HepG2 (cell line): Measurements from ENCODE around the gene IL6ST. TPM values are rescaled to one million over a fixed set of nuclear protein-coding genes. Genes with fewer than 3 reads are reported as not detected.

Experiments used
- ARHGAP35 ChIP-seq: sonication (generic); formaldehyde crosslinking; IDR thresholded peaks from 2 replicates; pipeline ENCODE4 v1.9.0; 2022; ENCODE audit warnings: mild to moderate bottlenecking, inconsistent platforms, moderate library complexity, missing genetic modification reagents, borderline replicate concordance
- CBX2 ChIP-seq, 2 experiments: fragments of 200-600 bp in 1 of 2; sonication (generic); formaldehyde crosslinking in 1 of 2; IDR thresholded peaks; 2 replicates each; pipeline versions ENCODE4 v1.7.0 to v1.8.1; 2018 to 2022; ENCODE audit warnings: low read depth in 2 of 2, low read length in 1 of 2, mild to moderate bottlenecking in 1 of 2, missing genetic modification reagents in 1 of 2
- CREB3 ChIP-seq: sonication (generic); formaldehyde crosslinking; IDR thresholded peaks from 2 replicates; pipeline ENCODE4 v1.5.0; 2020; ENCODE audit warnings: missing genetic modification reagents
- FOXC1 ChIP-seq: sonication (generic); formaldehyde crosslinking; IDR thresholded peaks from 2 replicates; pipeline ENCODE4 v1.8.0; 2022; ENCODE audit warnings: mild to moderate bottlenecking, missing genetic modification reagents, borderline replicate concordance
- HDAC1 ChIP-seq: sonication (generic); formaldehyde crosslinking; IDR thresholded peaks from 2 replicates; pipeline ENCODE4 v1.5.1; 2020; ENCODE audit warnings: mild to moderate bottlenecking, missing genetic modification reagents
- JUN ChIP-seq: sonication (generic); formaldehyde crosslinking; IDR thresholded peaks from 2 replicates; pipeline ENCODE4 v1.4.0; 2020; ENCODE audit warnings: mild to moderate bottlenecking, missing genetic modification reagents
- KAT8 ChIP-seq: IDR thresholded peaks from 2 replicates; pipeline ENCODE4 v1.6.1; 2016; ENCODE audit warnings: missing genetic modification reagents, missing compliant biosample characterization
- KMT2A ChIP-seq: sonication (generic); formaldehyde crosslinking; IDR thresholded peaks from 2 replicates; pipeline ENCODE4 v1.4.0; 2020; ENCODE audit warnings: missing genetic modification reagents
- MIXL1 ChIP-seq: IDR thresholded peaks from 2 replicates; pipeline ENCODE4 v1.6.1; 2016
- SAFB2 ChIP-seq: sonication (generic); formaldehyde crosslinking; IDR thresholded peaks from 2 replicates; pipeline ENCODE4 v1.5.1; 2020; ENCODE audit warnings: missing genetic modification reagents, low read depth, mild to moderate bottlenecking, borderline replicate concordance
- SALL2 ChIP-seq: sonication (generic); formaldehyde crosslinking; IDR thresholded peaks from 2 replicates; pipeline ENCODE4 v1.8.1; 2023; ENCODE audit warnings: mild to moderate bottlenecking, missing genetic modification reagents, inconsistent platforms
- YEATS4 ChIP-seq: sonication (generic); formaldehyde crosslinking; IDR thresholded peaks from 2 replicates; pipeline ENCODE4 v1.4.0; 2020; ENCODE audit warnings: missing genetic modification reagents, borderline replicate concordance
- ZC3H13 ChIP-seq: sonication (generic); formaldehyde crosslinking; IDR thresholded peaks from 2 replicates; pipeline ENCODE4 v1.8.1; 2023; ENCODE audit warnings: mild to moderate bottlenecking, missing genetic modification reagents, moderate library complexity
- ZFP37 ChIP-seq: sonication (generic); formaldehyde crosslinking; IDR thresholded peaks from 2 replicates; pipeline ENCODE4 v1.4.0; 2020; ENCODE audit warnings: missing genetic modification reagents, borderline replicate concordance
- ZNF124 ChIP-seq: sonication (generic); formaldehyde crosslinking; IDR thresholded peaks from 2 replicates; pipeline ENCODE4 v1.4.0; 2020; ENCODE audit warnings: missing genetic modification reagents
- ZNF569 ChIP-seq: sonication (generic); formaldehyde crosslinking; IDR thresholded peaks from 2 replicates; pipeline ENCODE4 v1.5.0; 2020; ENCODE audit warnings: mild to moderate bottlenecking, missing genetic modification reagents, moderate library complexity, borderline replicate concordance
- ZNF572 ChIP-seq: sonication (generic); formaldehyde crosslinking; IDR thresholded peaks from 2 replicates; pipeline ENCODE4 v1.5.1; 2020; ENCODE audit warnings: mild to moderate bottlenecking, missing genetic modification reagents
- ZNF775 ChIP-seq: sonication (generic); formaldehyde crosslinking; IDR thresholded peaks from 2 replicates; pipeline ENCODE4 v1.4.0; 2020; ENCODE audit warnings: missing genetic modification reagents, mild to moderate bottlenecking, moderate library complexity, borderline replicate concordance
- polyA plus RNA-seq, 8 experiments: library from polyadenylated mRNA; depleted of rRNA in 3 of 8; stranded (reverse) in 7 of 8; unstranded in 1 of 8; fragments of >200 nt; fragmentation: Illumina TruSeq in 4 of 8; extraction: Trizol in 4 of 8; gene quantifications; 2 replicates each; pipeline versions ENCODE4 v1.2.1 to v1.2.3, GENCODE V29; 2011 to 2016; ENCODE audit warnings: low read depth in 4 of 8, missing spikeins in 1 of 8, mixed read lengths in 1 of 8; ENCODE audit not compliant: insufficient read depth in 1 of 8
- total RNA-seq, 5 experiments: library from RNA; depleted of rRNA; stranded (reverse); fragments of >200 nt; fragmentation: Illumina TruSeq; extraction: Trizol; gene quantifications; 2 replicates each; pipeline ENCODE4 v1.2.3, GENCODE V29; 2016; ENCODE audit warnings: low read depth in 1 of 5
- TF ChIP-seq, protein P1 (sequence below): fragments of 450-650 bp; IDR thresholded peaks from 2 replicates; pipeline ENCODE4 v1.6.1; 2016
- TF ChIP-seq, protein P2 (sequence below), 2 experiments: fragments of 450-650 bp in 1 of 2; sonication (generic) in 1 of 2; formaldehyde crosslinking in 1 of 2; IDR thresholded peaks; 2 replicates each; pipeline versions ENCODE4 v1.6.1 to v1.8.0; 2016 to 2022; ENCODE audit warnings: antibody characterized with exemption in 1 of 2, mild to moderate bottlenecking in 1 of 2, missing genetic modification reagents in 1 of 2

IL6ST gene
- total and polyA plus RNA-seq, 2 of the 13 experiments (the other 11 are each of a cell fraction or from before 2014, with no cell fraction given): 66.6 to 166 TPM

- TF ChIP-seq, protein P1, sequence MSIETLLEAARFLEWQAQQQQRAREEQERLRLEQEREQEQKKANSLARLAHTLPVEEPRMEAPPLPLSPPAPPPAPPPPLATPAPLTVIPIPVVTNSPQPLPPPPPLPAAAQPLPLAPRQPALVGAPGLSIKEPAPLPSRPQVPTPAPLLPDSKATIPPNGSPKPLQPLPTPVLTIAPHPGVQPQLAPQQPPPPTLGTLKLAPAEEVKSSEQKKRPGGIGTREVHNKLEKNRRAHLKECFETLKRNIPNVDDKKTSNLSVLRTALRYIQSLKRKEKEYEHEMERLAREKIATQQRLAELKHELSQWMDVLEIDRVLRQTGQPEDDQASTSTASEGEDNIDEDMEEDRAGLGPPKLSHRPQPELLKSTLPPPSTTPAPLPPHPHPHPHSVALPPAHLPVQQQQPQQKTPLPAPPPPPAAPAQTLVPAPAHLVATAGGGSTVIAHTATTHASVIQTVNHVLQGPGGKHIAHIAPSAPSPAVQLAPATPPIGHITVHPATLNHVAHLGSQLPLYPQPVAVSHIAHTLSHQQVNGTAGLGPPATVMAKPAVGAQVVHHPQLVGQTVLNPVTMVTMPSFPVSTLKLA: no peak
- TF ChIP-seq ZNF572 (CRISPR knock-in tag) (no peak), YEATS4 (no peak), SALL2 (CRISPR knock-in tag) (peak; percentile 39; the same call in 1 of the 2 replicates), ZNF569 (CRISPR knock-in tag) (no peak), FOXC1 (CRISPR knock-in tag) (no peak), HDAC1 (CRISPR knock-in tag) (peak; percentile 54; the same call in 1 of the 2 replicates), JUN (CRISPR knock-in tag) (no peak), ZNF775 (CRISPR knock-in tag) (no peak), KAT8 (CRISPR knock-in tag) (0 out of 2 replicates have a peak, but pooled peaks have one; percentile 37), CREB3 (CRISPR knock-in tag) (no peak), ZNF124 (no peak), CBX2 (IDR thresholded peaks at IDR 0.05; ENCODE audit: low read depth, low read length) (no peak), CBX2 (CRISPR knock-in tag; IDR thresholded peaks at IDR 0.05; ENCODE audit: low read depth) (no peak), ARHGAP35 (CRISPR knock-in tag) (no peak), ZC3H13 (CRISPR knock-in tag) (no peak), SAFB2 (no peak), MIXL1 (CRISPR knock-in tag) (no peak), KMT2A (CRISPR knock-in tag) (no peak), ZFP37 (CRISPR knock-in tag) (no peak)
- TF ChIP-seq, protein P2, sequence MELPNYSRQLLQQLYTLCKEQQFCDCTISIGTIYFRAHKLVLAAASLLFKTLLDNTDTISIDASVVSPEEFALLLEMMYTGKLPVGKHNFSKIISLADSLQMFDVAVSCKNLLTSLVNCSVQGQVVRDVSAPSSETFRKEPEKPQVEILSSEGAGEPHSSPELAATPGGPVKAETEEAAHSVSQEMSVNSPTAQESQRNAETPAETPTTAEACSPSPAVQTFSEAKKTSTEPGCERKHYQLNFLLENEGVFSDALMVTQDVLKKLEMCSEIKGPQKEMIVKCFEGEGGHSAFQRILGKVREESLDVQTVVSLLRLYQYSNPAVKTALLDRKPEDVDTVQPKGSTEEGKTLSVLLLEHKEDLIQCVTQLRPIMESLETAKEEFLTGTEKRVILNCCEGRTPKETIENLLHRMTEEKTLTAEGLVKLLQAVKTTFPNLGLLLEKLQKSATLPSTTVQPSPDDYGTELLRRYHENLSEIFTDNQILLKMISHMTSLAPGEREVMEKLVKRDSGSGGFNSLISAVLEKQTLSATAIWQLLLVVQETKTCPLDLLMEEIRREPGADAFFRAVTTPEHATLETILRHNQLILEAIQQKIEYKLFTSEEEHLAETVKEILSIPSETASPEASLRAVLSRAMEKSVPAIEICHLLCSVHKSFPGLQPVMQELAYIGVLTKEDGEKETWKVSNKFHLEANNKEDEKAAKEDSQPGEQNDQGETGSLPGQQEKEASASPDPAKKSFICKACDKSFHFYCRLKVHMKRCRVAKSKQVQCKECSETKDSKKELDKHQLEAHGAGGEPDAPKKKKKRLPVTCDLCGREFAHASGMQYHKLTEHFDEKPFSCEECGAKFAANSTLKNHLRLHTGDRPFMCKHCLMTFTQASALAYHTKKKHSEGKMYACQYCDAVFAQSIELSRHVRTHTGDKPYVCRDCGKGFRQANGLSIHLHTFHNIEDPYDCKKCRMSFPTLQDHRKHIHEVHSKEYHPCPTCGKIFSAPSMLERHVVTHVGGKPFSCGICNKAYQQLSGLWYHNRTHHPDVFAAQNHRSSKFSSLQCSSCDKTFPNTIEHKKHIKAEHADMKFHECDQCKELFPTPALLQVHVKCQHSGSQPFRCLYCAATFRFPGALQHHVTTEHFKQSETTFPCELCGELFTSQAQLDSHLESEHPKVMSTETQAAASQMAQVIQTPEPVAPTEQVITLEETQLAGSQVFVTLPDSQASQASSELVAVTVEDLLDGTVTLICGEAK (IDR thresholded peaks at IDR 0.05): no peak
- TF ChIP-seq, protein P2 (CRISPR knock-in tag; IDR thresholded peaks at IDR 0.05): no peak
Measured at GRCh38 chr5:56003179-56003578, 8.4 kb upstream of the IL6ST start (continued).
